Mesendoderm (in vitro differentiated cells): ENCODE data around the gene DNAJC2.
"Not testable (repeated sequence)": the region's sequence is repeated elsewhere in the genome, so short reads cannot be mapped to it uniquely, and the experiment has no call there.

Experiments used
- DNase-seq: peaks from one replicate; pipeline ENCODE4 v3.0.0; 2013
- H2AK5ac ChIP-seq: 2 replicates; pipeline ENCODE4 v1.6.1; 2013; ENCODE audit warnings: low read length, inconsistent platforms
- H2BK120ac ChIP-seq: 2 replicates; pipeline ENCODE4 v1.6.1; 2013; ENCODE audit warnings: low read depth, mild to moderate bottlenecking, low read length, moderate library complexity, mixed read lengths
- H2BK15ac ChIP-seq: replicated peaks from 2 replicates; pipeline ENCODE4 v1.6.1; 2013; ENCODE audit warnings: low read depth, mild to moderate bottlenecking, moderate library complexity
- H2BK5ac ChIP-seq: 2 replicates; pipeline ENCODE4 v1.6.1; 2013; ENCODE audit warnings: low read length, inconsistent platforms
- H3K18ac ChIP-seq: 2 replicates; pipeline ENCODE4 v1.6.1; 2013; ENCODE audit warnings: mild to moderate bottlenecking, low read length, mixed read lengths
- H3K23ac ChIP-seq: one replicate; pipeline ENCODE4 v1.6.1; 2013; ENCODE audit warnings: low read length
- H3K27ac ChIP-seq: 2 replicates; pipeline ENCODE4 v1.5.1; 2013; ENCODE audit warnings: low read depth, mild to moderate bottlenecking, inconsistent platforms, low read length, moderate library complexity
- H3K27me3 ChIP-seq: 2 replicates; pipeline ENCODE4 v1.6.1; 2013; ENCODE audit warnings: low read length, control low read depth, mild to moderate bottlenecking, inconsistent platforms; ENCODE audit not compliant: insufficient read depth, poor library complexity
- H3K36me3 ChIP-seq: 2 replicates; pipeline ENCODE4 v1.6.1; 2013; ENCODE audit warnings: low read length, inconsistent platforms; ENCODE audit not compliant: control insufficient read depth, insufficient read depth
- H3K4ac ChIP-seq: one replicate; pipeline ENCODE4 v1.6.1; 2013; ENCODE audit warnings: low read depth, mild to moderate bottlenecking, low read length, moderate library complexity
- H3K4me1 ChIP-seq: 2 replicates; pipeline ENCODE4 v1.6.1; 2013; ENCODE audit warnings: low read depth, low read length, inconsistent platforms; ENCODE audit not compliant: control insufficient read depth
- H3K4me2 ChIP-seq: 2 replicates; pipeline ENCODE4 v1.6.1; 2013; ENCODE audit warnings: low read length
- H3K4me3 ChIP-seq: 2 replicates; pipeline ENCODE4 v1.5.1; 2013; ENCODE audit warnings: mild to moderate bottlenecking, low read length
- H3K56ac ChIP-seq: one replicate; pipeline ENCODE4 v1.6.1; 2013; ENCODE audit warnings: low read length
- H3K79me1 ChIP-seq: 2 replicates; pipeline ENCODE4 v1.6.1; 2013; ENCODE audit warnings: low read length, inconsistent platforms
- H3K79me2 ChIP-seq: 2 replicates; pipeline ENCODE4 v1.6.1; 2013; ENCODE audit warnings: mild to moderate bottlenecking, low read length; ENCODE audit not compliant: control insufficient read depth, insufficient read depth
- H3K9ac ChIP-seq: 2 replicates; pipeline ENCODE4 v1.6.1; 2013; ENCODE audit warnings: low read length, inconsistent platforms
- H4K5ac ChIP-seq: one replicate; pipeline ENCODE4 v1.6.1; 2013; ENCODE audit warnings: low read length
- H4K8ac ChIP-seq: one replicate; pipeline ENCODE4 v1.6.1; 2013; ENCODE audit warnings: low read depth, mild to moderate bottlenecking, control low read depth, low read length, moderate library complexity
- WGBS: extraction: QIAGEN DNeasy Blood & Tissue Kit; methylation state at CpG from one replicate; pipeline ENCODE4 v1.1.7; 2013; ENCODE audit warnings: low lambda C conversion rate, missing lambda C conversion rate; ENCODE audit not compliant: insufficient coverage; ENCODE audit errors: extremely low coverage; 5-methylcytosine and 5-hydroxymethylcytosine counted together

DNAJC2 gene

GRCh38 chr7:103278195-103278594 is 66.4 kb downstream of the DNAJC2 start:
- H2BK5ac ChIP-seq, H2BK15ac ChIP-seq, H3K36me3 ChIP-seq, H3K9ac ChIP-seq, H2BK120ac ChIP-seq, H3K4ac ChIP-seq, H3K4me3 ChIP-seq, H3K79me1 ChIP-seq, H3K27ac ChIP-seq, H4K5ac ChIP-seq, H3K27me3 ChIP-seq, DNase-seq, H2AK5ac ChIP-seq, H3K79me2 ChIP-seq, H3K56ac ChIP-seq, H3K18ac ChIP-seq, H4K8ac ChIP-seq, H3K23ac ChIP-seq, H3K4me1 ChIP-seq, H3K4me2 ChIP-seq: not testable (repeated sequence)
- no CpG with 5 or more reads among the region's 2 CpGs for WGBS

GRCh38 chr7:103274867-103275266 is 69.7 kb downstream of the DNAJC2 start:
- not testable (repeated sequence) for H4K8ac ChIP-seq, H3K4me3 ChIP-seq, H4K5ac ChIP-seq, H3K9ac ChIP-seq, H2BK120ac ChIP-seq, H3K4ac ChIP-seq, H3K4me1 ChIP-seq, DNase-seq, H3K56ac ChIP-seq, H3K79me2 ChIP-seq, H2BK5ac ChIP-seq, H3K4me2 ChIP-seq, H3K23ac ChIP-seq, H3K79me1 ChIP-seq, H2BK15ac ChIP-seq, H3K36me3 ChIP-seq, H3K18ac ChIP-seq, H3K27ac ChIP-seq, H2AK5ac ChIP-seq, H3K27me3 ChIP-seq
- WGBS, result no CpG with 5 or more reads among the region's 24 CpGs

- H3K4ac ChIP-seq, H3K4me1 ChIP-seq, H2AK5ac ChIP-seq, DNase-seq, H3K79me1 ChIP-seq, H3K18ac ChIP-seq, H2BK120ac ChIP-seq, H2BK5ac ChIP-seq, H3K23ac ChIP-seq, H3K79me2 ChIP-seq, H2BK15ac ChIP-seq, H3K56ac ChIP-seq, H3K4me3 ChIP-seq, H4K5ac ChIP-seq, H3K27ac ChIP-seq, H3K27me3 ChIP-seq, H4K8ac ChIP-seq, H3K36me3 ChIP-seq, H3K9ac ChIP-seq, H3K4me2 ChIP-seq: not testable (repeated sequence)
- WGBS, result no CpG with 5 or more reads among the region's 6 CpGs
Observed at GRCh38 chr7:103273374-103273773, 71.2 kb downstream of the DNAJC2 start.

DNA sequence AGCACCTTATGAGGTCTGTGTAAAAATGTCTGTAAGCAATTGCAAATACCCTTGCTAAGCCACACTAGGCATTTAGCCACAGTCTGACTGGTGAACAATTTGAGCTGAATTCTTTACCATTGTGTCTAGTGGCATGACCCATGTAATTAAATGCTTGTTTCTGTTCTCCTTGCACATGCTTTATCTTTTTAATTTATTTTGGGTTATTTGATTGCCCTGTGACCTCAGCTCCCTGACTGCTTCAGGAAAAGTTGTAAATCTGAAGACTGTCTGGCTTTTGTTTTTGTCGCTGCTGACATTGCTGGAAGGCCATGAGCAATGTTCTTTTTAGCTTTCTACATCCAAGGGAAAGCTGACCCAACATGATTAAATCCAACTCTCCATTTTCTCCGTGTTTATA is 78.3 kb downstream of the DNAJC2 start:
- H3K23ac ChIP-seq, result not testable (repeated sequence)

GRCh38 chr7:103264054-103264453 is 80.5 kb downstream of the DNAJC2 start:
- not testable (repeated sequence) for H3K27ac ChIP-seq, H3K4me2 ChIP-seq, H3K4me1 ChIP-seq, H4K8ac ChIP-seq, H2BK5ac ChIP-seq, H4K5ac ChIP-seq, H3K79me1 ChIP-seq, H3K18ac ChIP-seq, H3K56ac ChIP-seq, H3K9ac ChIP-seq, H2BK15ac ChIP-seq, H3K36me3 ChIP-seq, DNase-seq, H2BK120ac ChIP-seq, H3K79me2 ChIP-seq, H3K27me3 ChIP-seq, H2AK5ac ChIP-seq, H3K23ac ChIP-seq, H3K4ac ChIP-seq, H3K4me3 ChIP-seq
- no CpG with 5 or more reads among the region's 2 CpGs for WGBS

More for the DNA sequence above, 78.3 kb downstream of the DNAJC2 start:
- not testable (repeated sequence) for H3K36me3 ChIP-seq, H3K79me2 ChIP-seq, H2BK5ac ChIP-seq, H2BK15ac ChIP-seq, H4K8ac ChIP-seq, H3K27ac ChIP-seq, H2BK120ac ChIP-seq, H4K5ac ChIP-seq, H3K4me1 ChIP-seq, H3K27me3 ChIP-seq, H3K4me2 ChIP-seq, H3K56ac ChIP-seq, H3K18ac ChIP-seq, H3K4me3 ChIP-seq, H3K79me1 ChIP-seq, H3K4ac ChIP-seq, H2AK5ac ChIP-seq, DNase-seq, H3K9ac ChIP-seq
- WGBS, result no CpG with 5 or more reads among the region's 2 CpGs
